GM10847 (cell line): ENCODE measurements around the gene SESTD1.

Source experiments
- POLR2A ChIP-seq: IDR thresholded peaks from 2 replicates; pipeline ENCODE4 v1.6.1; 2011; ENCODE audit not compliant: insufficient read length; ENCODE audit errors: extremely low read depth

SESTD1 gene

GRCh38 chr2:179179719-179180118, 84.9 kb downstream of the SESTD1 start:
- no peak for TF ChIP-seq POLR2A

- TF ChIP-seq POLR2A, result no peak
These were observed 86.9 kb downstream of the SESTD1 start for GRCh38 chr2:179177694-179178093.

DNA sequence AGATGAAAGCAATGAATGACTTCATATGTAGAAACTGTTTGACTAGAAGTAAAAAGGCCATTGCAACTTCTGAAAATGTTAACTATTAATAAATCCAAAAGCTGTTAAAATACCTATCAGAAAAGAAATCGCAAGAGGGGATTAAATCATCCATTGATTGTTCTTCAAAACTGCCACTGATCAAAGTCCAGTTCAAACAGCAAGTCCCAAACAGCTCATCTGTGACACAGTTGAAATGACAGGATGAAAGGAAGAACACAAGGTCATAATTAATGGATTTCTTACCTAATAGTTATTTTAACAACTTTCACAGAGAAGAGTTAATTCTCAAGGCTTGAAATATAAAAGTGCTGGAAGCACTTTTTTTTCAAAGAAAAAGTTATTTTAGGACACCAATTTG, 90.4 kb downstream of the SESTD1 start:
- TF ChIP-seq POLR2A, result no peak

DNA sequence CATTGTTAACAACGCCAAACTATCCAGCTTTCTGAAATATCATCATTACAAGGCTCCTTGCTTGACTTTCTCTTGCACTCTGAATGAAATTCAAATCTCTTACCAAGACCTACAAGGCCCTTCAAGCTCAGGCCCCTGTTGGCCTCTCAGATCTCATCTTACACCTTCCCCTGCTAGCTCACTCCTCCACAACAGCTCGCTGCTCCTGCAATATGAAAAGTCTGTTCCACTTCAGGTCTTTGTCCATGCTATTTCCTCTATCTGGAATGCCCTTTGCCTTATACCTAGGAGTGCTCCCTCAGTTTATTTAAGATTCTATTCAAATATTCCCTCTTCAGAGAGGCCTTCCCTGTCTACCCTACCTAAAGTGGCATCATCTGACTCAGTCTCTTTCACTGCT, 91.7 kb downstream of the SESTD1 start:
- no peak for TF ChIP-seq POLR2A

DNA sequence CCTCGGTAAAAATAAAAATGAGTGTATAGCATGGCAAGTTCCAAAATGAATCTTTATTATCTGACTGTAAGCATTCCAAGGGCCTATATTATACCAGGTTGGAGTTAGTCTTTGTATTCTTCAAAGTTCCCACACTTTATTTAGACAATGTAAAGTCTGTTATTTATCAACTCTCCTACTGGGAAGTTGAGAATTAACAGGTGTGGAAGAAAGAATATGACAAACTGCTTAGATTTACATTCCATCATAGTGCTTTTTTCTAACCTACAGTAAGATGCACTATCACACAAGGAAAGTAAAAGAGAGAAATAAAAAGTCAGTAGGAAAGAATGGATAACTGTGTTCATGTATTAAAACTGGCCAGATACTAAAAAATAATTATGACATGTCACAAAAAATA, 93.3 kb downstream of the SESTD1 start:
- no peak for TF ChIP-seq POLR2A

GRCh38 chr2:179170901-179171300, 93.7 kb downstream of the SESTD1 start:
- no peak for TF ChIP-seq POLR2A

DNA sequence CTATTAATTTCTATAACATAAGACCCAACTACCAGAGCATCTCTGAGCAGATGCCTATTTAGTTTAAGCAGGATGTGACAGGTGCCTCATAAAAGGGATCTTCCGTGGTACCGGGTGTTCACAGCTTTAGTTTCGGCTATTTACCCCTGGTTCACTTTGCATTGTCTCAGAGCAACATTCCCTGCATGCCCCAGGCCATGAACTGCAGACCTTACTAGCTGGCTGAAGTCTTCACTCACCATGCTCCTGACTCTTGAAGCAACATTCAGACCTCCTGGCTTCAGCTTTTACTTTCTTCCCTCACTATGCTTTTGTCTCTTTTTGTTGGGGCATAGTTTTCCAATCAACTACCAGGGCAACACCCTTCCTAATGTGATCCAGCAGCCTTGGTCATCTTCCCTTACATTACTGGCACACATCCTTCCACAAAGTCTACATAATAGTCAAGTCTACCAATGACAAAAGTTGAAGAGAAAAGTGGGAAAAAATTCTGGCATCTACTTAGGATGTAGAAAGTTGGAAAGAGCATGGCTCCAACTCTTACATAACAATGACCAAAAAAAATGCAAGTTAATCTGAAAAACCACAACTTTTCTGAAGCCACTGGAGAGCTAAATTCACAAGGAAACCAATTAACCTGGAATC, 99.2 kb downstream of the SESTD1 start:
- TF ChIP-seq POLR2A, result no peak

- no peak for TF ChIP-seq POLR2A
These were observed 123.4 kb downstream of the SESTD1 start for GRCh38 chr2:179141206-179141605.

DNA sequence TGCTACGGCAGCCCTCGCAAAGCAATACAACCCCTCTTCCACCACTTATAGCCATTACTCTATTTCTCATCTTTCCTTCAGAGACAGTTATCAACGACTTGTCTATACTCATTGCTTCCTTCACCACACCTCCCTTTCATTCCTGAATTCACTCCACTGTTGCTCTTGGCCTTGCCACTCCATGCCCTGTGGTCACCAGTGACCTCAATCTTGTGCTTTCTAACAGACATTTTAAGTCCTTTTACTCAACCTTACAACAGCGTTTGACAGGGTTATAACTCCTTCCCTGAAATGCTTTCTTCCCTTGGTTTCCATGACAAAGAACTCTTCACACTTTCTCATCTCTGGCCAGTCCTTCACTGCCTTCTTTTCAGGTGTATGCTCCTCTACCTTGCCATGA, 124.1 kb downstream of the SESTD1 start:
- no peak for TF ChIP-seq POLR2A

GRCh38 chr2:179139506-179139905, 125.1 kb downstream of the SESTD1 start:
- TF ChIP-seq POLR2A, result no peak

GRCh38 chr2:179137200-179137759, 127.4 kb downstream of the SESTD1 start:
- no peak for TF ChIP-seq POLR2A

- TF ChIP-seq POLR2A, result no peak
These were observed 131.6 kb downstream of the SESTD1 start for GRCh38 chr2:179133016-179133415.

DNA sequence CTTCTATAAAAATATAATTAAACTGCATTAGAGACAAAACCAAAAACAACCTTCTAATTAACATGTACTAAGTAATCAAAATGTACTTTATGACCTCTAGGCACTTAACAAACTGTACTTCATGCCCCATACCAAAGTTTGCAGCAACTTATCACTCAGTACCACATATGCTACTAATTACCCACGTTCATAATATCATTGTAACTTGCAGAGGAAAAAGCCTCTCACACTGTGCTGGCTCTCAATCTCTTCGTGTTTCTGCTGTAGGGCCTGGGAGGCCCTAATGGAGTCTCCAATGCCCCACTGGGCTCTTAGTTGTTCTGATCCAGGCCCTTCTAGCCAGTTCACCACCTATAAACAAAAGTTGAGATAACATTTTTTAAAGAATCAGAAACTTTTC, 132.6 kb downstream of the SESTD1 start:
- TF ChIP-seq POLR2A, result no peak

DNA sequence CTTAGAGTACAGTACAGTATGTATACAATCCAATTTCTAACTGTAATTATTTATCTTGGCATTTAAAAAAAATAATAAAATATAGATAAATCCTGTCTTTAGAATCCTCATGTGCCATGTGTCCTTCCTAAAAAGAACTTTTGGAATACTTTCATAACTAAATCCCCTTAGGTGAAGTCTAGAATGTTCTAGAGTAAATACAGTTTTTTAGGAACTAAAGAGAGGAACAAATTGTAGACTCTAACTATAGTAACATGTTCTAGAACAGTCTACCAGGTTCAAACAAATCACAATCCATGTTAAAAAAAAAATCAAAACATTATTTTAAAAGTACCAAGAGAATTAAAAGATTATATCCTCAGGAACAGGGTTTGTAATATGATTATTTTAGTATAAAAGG, 134.1 kb downstream of the SESTD1 start:
- no peak for TF ChIP-seq POLR2A

- TF ChIP-seq POLR2A, result no peak
These were observed 134.9 kb downstream of the SESTD1 start for GRCh38 chr2:179129574-179130238.

GRCh38 chr2:179125404-179125803, 139.2 kb downstream of the SESTD1 start:
- TF ChIP-seq POLR2A, result no peak

GRCh38 chr2:179124282-179124681, 140.3 kb downstream of the SESTD1 start:
- TF ChIP-seq POLR2A, result no peak

- TF ChIP-seq POLR2A, result no peak
These were observed 141.4 kb downstream of the SESTD1 start for GRCh38 chr2:179123272-179123662.
